ENCODE data around the gene CCNF. TPM values are rescaled to one million over a fixed set of nuclear protein-coding genes. Genes with fewer than 3 reads are reported as not detected.
A peak's percentile ranks its signal among the peaks of the same experiment; 100 is the strongest.
"Not testable (repeated sequence)": the region's sequence is repeated elsewhere in the genome, so short reads cannot be mapped to it uniquely, and the experiment has no call there.

CCNF gene, protein sequence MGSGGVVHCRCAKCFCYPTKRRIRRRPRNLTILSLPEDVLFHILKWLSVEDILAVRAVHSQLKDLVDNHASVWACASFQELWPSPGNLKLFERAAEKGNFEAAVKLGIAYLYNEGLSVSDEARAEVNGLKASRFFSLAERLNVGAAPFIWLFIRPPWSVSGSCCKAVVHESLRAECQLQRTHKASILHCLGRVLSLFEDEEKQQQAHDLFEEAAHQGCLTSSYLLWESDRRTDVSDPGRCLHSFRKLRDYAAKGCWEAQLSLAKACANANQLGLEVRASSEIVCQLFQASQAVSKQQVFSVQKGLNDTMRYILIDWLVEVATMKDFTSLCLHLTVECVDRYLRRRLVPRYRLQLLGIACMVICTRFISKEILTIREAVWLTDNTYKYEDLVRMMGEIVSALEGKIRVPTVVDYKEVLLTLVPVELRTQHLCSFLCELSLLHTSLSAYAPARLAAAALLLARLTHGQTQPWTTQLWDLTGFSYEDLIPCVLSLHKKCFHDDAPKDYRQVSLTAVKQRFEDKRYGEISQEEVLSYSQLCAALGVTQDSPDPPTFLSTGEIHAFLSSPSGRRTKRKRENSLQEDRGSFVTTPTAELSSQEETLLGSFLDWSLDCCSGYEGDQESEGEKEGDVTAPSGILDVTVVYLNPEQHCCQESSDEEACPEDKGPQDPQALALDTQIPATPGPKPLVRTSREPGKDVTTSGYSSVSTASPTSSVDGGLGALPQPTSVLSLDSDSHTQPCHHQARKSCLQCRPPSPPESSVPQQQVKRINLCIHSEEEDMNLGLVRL
- 22.7 TPM for total RNA-seq
- polyA plus RNA-seq = 4.0 TPM
- long read RNA-seq, donor 1 = 0 reads
- long read RNA-seq, donor 2 = 0 reads
- long read RNA-seq, donor 3, full-length matches to known transcripts = 5 of 26 reads
- long read RNA-seq, donor 3, partial matches to known transcripts = 21 of 26 reads
- long read RNA-seq, donor 3, other reads (novel, unspliced or antisense) = 0 of 26 reads
- long read RNA-seq, donor 4, full-length matches to known transcripts = 5 of 5 reads
- long read RNA-seq, donor 4, partial matches to known transcripts = 0 of 5 reads
- long read RNA-seq, donor 4, other reads (novel, unspliced or antisense) = 0 of 5 reads
- long read RNA-seq, donor 5, full-length matches to known transcripts = 3 of 3 reads
- long read RNA-seq, donor 5, partial matches to known transcripts = 0 of 3 reads
- long read RNA-seq, donor 5, other reads (novel, unspliced or antisense) = 0 of 3 reads
- long read RNA-seq, donor 6, full-length matches to known transcripts = 4 of 4 reads
- long read RNA-seq, donor 6, partial matches to known transcripts = 0 of 4 reads
- long read RNA-seq, donor 6, other reads (novel, unspliced or antisense) = 0 of 4 reads
- long read RNA-seq, donor 7, full-length matches to known transcripts = 1 of 1 reads
- long read RNA-seq, donor 7, partial matches to known transcripts = 0 of 1 reads
- long read RNA-seq, donor 7, other reads (novel, unspliced or antisense) = 0 of 1 reads
- long read RNA-seq, donor 8, full-length matches to known transcripts = 4 of 4 reads
- long read RNA-seq, donor 8, partial matches to known transcripts = 0 of 4 reads
- long read RNA-seq, donor 8, other reads (novel, unspliced or antisense) = 0 of 4 reads
- long read RNA-seq, donor 9, full-length matches to known transcripts = 4 of 4 reads
- long read RNA-seq, donor 9, partial matches to known transcripts = 0 of 4 reads
- long read RNA-seq, donor 9, other reads (novel, unspliced or antisense) = 0 of 4 reads
- long read RNA-seq, donor 10, full-length matches to known transcripts = 5 of 5 reads
- long read RNA-seq, donor 10, partial matches to known transcripts = 0 of 5 reads
- long read RNA-seq, donor 10, other reads (novel, unspliced or antisense) = 0 of 5 reads

DNA sequence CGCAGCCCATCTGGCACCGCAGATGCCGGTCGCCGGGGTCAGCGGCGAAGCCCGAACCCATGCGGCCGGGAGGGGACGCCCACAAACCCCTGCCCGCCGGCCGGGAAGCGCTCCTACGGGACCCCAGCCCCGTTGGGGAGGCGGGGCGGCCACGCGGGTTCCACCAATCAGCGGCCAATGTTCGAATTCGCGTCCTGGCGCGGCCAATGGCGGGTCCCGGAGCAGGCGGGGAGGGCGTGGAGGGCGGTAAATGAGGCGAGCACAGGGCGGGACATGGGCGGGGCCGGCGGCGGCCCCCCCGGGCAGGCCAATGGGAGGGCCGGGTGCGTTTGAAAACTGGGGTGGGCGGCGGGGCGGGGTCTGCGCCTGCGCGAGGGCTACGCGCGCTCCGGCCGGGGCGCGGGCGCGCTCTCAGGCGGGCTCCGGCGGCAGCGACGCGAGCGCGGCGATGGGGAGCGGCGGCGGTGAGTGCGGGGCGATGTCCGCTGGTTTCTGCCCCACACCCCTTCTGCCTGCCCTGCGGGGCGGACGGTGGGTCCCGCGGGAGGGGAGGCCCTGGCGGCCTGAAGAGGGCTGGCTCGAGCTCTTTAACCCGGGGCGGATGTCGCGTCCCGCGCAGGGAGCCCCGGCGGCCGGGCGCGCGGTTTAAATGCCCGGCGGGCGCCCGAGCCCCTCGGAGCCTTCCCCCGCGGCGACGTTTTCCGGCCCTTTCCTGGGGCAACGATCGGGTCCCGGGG lies at the start of gene CCNF:
Gene CCNF, plus strand, starts transcription at position 414 of the 737 bp plus-strand sequence. Its CDS starts 35 bp downstream, at position 449.
- Histone ChIP-seq H3K36me3 (ENCODE audit: control insufficient read depth in 2 of 2, insufficient read depth in 2 of 2, low read length in 1 of 2) (peaks cover 18 to 38% of the 10 kb centered on the region in 2 donors), H3K4me3 (ENCODE audit: low read length in 2 of 2) (peak within 1 kb of the TSS; percentile 71 to 85), H3K4me1 (ENCODE audit: control insufficient read depth in 2 of 2, insufficient read depth in 2 of 2, low read length in 2 of 2) (peaks cover 7 to 27% of the 10 kb centered on the region in 2 donors), H3K27ac (ENCODE audit: low read depth in 1 of 2, low read length in 1 of 2) (peak within 1 kb of the TSS; percentile 48 to 68), H3K9me3 (ENCODE audit: control insufficient read depth in 2 of 2, insufficient read depth in 1 of 2, low read length in 1 of 2) (no peaks in the 10 kb centered on the region), H3K27me3 (ENCODE audit: control insufficient read depth in 2 of 2, insufficient read depth in 1 of 2, low read length in 1 of 2) (no peaks in the 10 kb centered on the region)
- peak; percentile 87 to 98 (median 95) for DNase-seq (ENCODE audit: low read depth in 6 of 9, low spot score in 9 of 9)
- WGBS = under 1% methylated on average over 103 of the region's 103 CpGs

DNA sequence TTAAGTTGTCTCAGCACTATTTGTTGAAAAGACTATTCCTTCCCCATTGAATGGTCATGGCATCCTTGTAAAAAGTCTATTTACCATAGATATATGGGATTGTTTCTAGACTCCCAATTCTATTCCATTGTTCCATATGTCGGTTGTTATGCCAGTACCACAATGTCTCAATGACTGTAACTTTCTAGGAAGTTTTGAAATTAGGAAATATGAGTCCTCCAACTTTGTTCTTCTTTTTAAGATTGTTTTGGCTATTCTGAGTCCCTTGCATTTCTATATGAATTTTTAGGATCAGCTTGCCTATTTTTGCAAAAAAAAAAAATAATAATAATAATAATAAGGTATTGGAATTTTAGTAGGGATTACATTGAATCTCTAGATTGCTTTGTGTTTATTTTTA lies 45.7 kb upstream of the CCNF start:
- Histone ChIP-seq H3K4me1 (ENCODE audit: control insufficient read depth in 2 of 2, insufficient read depth in 2 of 2, low read length in 2 of 2) (no peaks in the 10 kb centered on the region), H3K9me3 (ENCODE audit: control insufficient read depth in 2 of 2, insufficient read depth in 1 of 2, low read length in 1 of 2) (peaks cover 0 to 2% of the 10 kb centered on the region in 2 donors), H3K27me3 (ENCODE audit: control insufficient read depth in 2 of 2, insufficient read depth in 1 of 2, low read length in 1 of 2) (peaks cover 0 to 2% of the 10 kb centered on the region in 2 donors), H3K27ac (ENCODE audit: low read depth in 1 of 2, low read length in 1 of 2) (no peak overlapping the region), H3K4me3 (ENCODE audit: low read length in 2 of 2) (no peak overlapping the region), H3K36me3 (ENCODE audit: control insufficient read depth in 2 of 2, insufficient read depth in 2 of 2, low read length in 1 of 2) (no peaks in the 10 kb centered on the region)
- WGBS = 97% methylated on average over 1 of the region's 1 CpG
- no peak for DNase-seq (ENCODE audit: low read depth in 6 of 9, low spot score in 9 of 9)

DNA sequence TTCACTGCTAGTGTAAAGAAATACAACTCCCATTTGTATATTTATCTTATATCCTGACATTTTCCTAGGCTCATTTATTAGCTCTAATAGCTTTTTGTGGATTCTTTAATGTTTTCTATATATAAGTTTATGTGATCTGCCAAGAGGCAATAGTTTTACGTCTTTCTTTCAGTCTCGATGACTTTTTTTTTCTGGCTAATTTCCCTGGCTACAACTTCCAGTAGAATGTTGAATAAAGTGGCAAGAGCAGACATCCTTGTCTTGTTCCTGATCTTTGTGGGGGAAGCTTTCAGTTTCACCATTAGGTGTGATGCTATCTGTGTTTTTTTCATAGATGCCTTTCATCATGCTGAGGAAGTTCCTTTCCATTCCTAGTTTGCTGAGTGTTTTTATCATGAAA lies 44.8 kb upstream of the CCNF start:
- Histone ChIP-seq H3K4me3 (ENCODE audit: low read length in 2 of 2) (no peak overlapping the region), H3K9me3 (ENCODE audit: control insufficient read depth in 2 of 2, insufficient read depth in 1 of 2, low read length in 1 of 2) (peaks cover 3 to 11% of the 10 kb centered on the region in 2 donors), H3K27ac (ENCODE audit: low read depth in 1 of 2, low read length in 1 of 2) (no peak overlapping the region), H3K27me3 (ENCODE audit: control insufficient read depth in 2 of 2, insufficient read depth in 1 of 2, low read length in 1 of 2) (peaks cover 0 to 2% of the 10 kb centered on the region in 2 donors), H3K36me3 (ENCODE audit: control insufficient read depth in 2 of 2, insufficient read depth in 2 of 2, low read length in 1 of 2) (no peaks in the 10 kb centered on the region), H3K4me1 (ENCODE audit: control insufficient read depth in 2 of 2, insufficient read depth in 2 of 2, low read length in 2 of 2) (no peaks in the 10 kb centered on the region)
- WGBS = 66% methylated on average over 2 of the region's 2 CpGs
- DNase-seq (ENCODE audit: low read depth in 6 of 9, low spot score in 9 of 9) = no peak

DNA sequence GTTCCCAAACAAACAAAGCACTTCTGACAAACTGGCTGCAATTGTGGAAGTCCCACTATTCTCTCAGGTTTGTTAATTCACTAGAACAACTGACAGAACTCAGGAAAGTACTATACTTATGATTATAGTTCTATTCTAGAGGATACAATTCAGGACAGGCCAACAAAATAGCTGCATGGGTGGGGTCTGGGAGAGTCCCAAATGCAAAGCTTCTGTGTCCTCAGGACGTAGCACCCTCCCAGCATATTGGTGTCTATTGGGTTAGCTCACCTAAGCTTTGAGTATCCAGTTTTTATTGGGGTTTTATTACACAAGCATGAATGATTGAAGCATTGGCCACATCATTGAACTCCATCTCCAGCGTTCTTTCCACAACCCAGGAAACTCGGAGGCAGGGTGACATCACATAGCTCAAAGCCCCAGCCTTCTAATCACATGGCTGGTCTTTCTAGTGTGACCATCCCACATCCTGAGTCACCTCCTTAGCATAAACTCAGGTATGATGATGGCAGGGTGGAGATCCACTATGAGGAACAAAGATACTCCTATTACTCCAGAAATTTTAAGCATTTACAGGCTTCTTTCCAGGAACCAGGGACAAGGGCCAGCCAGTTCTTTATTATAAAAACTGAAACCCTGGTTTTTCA lies 43.9 kb upstream of the CCNF start:
- 88% methylated on average over 3 of the region's 3 CpGs for WGBS
- Histone ChIP-seq H3K4me3 (ENCODE audit: low read length in 2 of 2) (no peak overlapping the region), H3K27ac (ENCODE audit: low read depth in 1 of 2, low read length in 1 of 2) (no peak overlapping the region), H3K27me3 (ENCODE audit: control insufficient read depth in 2 of 2, insufficient read depth in 1 of 2, low read length in 1 of 2) (no peaks in the 10 kb centered on the region), H3K9me3 (ENCODE audit: control insufficient read depth in 2 of 2, insufficient read depth in 1 of 2, low read length in 1 of 2) (peaks cover 3 to 13% of the 10 kb centered on the region in 2 donors), H3K36me3 (ENCODE audit: control insufficient read depth in 2 of 2, insufficient read depth in 2 of 2, low read length in 1 of 2) (no peaks in the 10 kb centered on the region), H3K4me1 (ENCODE audit: control insufficient read depth in 2 of 2, insufficient read depth in 2 of 2, low read length in 2 of 2) (no peaks in the 10 kb centered on the region)
- DNase-seq (ENCODE audit: low read depth in 6 of 9, low spot score in 9 of 9) = no peak

DNA sequence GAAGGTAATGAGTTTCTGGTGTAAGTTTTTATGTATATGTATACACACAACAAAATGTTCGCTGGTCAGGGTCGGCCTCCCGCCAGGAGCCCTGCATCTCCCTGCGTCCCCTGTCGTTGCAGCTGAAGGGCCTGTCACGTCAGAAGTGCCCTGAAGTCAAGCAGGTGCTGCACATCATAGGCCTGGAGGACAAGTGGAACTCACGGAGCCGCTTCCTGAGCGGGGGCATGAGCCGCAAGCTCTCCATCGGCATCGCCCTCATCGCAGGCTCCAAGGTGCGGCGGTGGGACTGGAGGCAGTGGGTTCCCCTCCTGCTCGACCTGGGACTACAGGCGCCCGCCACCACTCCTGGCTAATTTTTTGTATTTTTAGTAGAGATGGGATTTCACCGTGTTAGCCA lies 43.3 kb upstream of the CCNF start:
- DNase-seq (ENCODE audit: low read depth in 6 of 9, low spot score in 9 of 9); H3K4me1 ChIP-seq (ENCODE audit: control insufficient read depth in 2 of 2, insufficient read depth in 2 of 2, low read length in 2 of 2): not testable (repeated sequence)

DNA sequence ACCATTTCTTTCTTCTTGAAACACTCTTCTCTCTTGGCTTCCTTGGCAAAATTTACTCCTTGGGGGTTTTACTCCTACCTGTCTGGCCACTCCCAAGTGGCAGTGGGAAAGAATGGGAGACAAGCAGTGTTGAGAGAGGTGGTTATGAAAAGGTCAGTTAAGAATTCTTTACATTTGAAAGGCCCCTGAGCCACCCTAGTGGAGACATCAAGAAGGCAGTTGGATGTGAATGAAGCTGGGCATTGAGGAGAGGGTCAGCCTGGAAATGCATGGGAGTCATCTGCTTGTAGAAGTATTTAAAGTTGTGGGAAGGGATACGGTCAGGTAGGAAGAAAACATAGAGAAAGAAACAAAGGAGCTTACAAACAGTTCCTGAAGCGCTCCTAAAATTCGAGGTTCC lies 42.3 kb upstream of the CCNF start:
- Histone ChIP-seq H3K27ac (ENCODE audit: low read depth in 1 of 2, low read length in 1 of 2) (no peak overlapping the region), H3K9me3 (ENCODE audit: control insufficient read depth in 2 of 2, insufficient read depth in 1 of 2, low read length in 1 of 2) (peaks cover 3 to 13% of the 10 kb centered on the region in 2 donors), H3K36me3 (ENCODE audit: control insufficient read depth in 2 of 2, insufficient read depth in 2 of 2, low read length in 1 of 2) (no peaks in the 10 kb centered on the region), H3K4me3 (ENCODE audit: low read length in 2 of 2) (no peak overlapping the region), H3K27me3 (ENCODE audit: control insufficient read depth in 2 of 2, insufficient read depth in 1 of 2, low read length in 1 of 2) (no peaks in the 10 kb centered on the region), H3K4me1 (ENCODE audit: control insufficient read depth in 2 of 2, insufficient read depth in 2 of 2, low read length in 2 of 2) (no peaks in the 10 kb centered on the region)
- WGBS = 88% methylated on average over 3 of the region's 3 CpGs
- DNase-seq (ENCODE audit: low read depth in 6 of 9, low spot score in 9 of 9) = no peak

More for the DNA sequence above, 43.3 kb upstream of the CCNF start:
- H3K36me3 ChIP-seq (ENCODE audit: control insufficient read depth in 2 of 2, insufficient read depth in 2 of 2, low read length in 1 of 2); H3K4me3 ChIP-seq (ENCODE audit: low read length in 2 of 2); H3K27ac ChIP-seq (ENCODE audit: low read depth in 1 of 2, low read length in 1 of 2); H3K27me3 ChIP-seq (ENCODE audit: control insufficient read depth in 2 of 2, insufficient read depth in 1 of 2, low read length in 1 of 2): not testable (repeated sequence)
- H3K9me3 ChIP-seq (ENCODE audit: control insufficient read depth in 2 of 2, insufficient read depth in 1 of 2, low read length in 1 of 2) = peaks cover 3 to 13% of the 10 kb centered on the region in 2 donors
- WGBS = 98% methylated on average over 19 of the region's 19 CpGs

DNA sequence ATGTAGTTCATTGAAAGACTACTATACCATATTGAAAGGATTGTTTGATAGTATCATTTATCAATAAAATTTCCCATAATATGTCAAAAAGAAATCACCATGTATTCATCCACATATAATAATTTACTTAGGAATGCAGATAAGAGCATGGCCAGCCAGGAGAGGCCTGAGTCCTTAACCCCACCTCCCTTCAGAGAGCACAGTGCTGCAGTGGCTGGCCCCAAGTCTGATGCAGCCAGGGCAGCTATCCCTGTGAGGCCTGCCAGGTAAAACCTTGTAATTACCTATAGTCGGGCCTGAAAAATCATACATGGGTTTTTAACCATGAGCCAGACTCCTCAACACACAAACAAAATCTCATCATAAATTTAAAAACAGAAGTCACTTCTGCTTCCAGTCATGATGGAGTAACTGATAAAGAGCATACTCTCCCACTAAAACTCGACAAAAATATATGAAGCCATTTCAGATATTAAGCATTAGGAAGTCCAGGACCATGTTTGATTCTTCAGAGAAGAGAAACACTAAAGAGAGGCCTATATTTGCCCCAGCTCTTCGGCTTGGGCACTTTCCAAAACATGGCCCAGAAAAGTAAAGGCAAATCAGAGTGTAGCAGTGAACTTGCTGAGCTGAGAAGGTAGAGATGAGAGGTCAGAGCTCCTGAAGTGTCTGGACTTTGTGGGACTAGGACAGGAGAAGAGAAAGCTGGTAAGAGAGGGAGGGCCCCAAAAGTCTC lies 40.9 kb upstream of the CCNF start:
- H3K36me3 ChIP-seq (ENCODE audit: control insufficient read depth in 2 of 2, insufficient read depth in 2 of 2, low read length in 1 of 2) = no peaks in the 10 kb centered on the region

More for the DNA sequence above, 40.9 kb upstream of the CCNF start:
- Histone ChIP-seq H3K27ac (ENCODE audit: low read depth in 1 of 2, low read length in 1 of 2) (no peak overlapping the region), H3K27me3 (ENCODE audit: control insufficient read depth in 2 of 2, insufficient read depth in 1 of 2, low read length in 1 of 2) (no peaks in the 10 kb centered on the region), H3K9me3 (ENCODE audit: control insufficient read depth in 2 of 2, insufficient read depth in 1 of 2, low read length in 1 of 2) (peaks cover 3 to 13% of the 10 kb centered on the region in 2 donors), H3K4me1 (ENCODE audit: control insufficient read depth in 2 of 2, insufficient read depth in 2 of 2, low read length in 2 of 2) (no peaks in the 10 kb centered on the region), H3K4me3 (ENCODE audit: low read length in 2 of 2) (no peak overlapping the region)
- DNase-seq (ENCODE audit: low read depth in 6 of 9, low spot score in 9 of 9) = no peak
- 80% methylated on average over 3 of the region's 3 CpGs for WGBS
